Raji (cell line): ENCODE data around the gene ZNF778.

ENCODE experiments used
- POLR2A ChIP-seq: IDR thresholded peaks from 2 replicates; pipeline ENCODE4 v1.6.1; 2011; ENCODE audit warnings: low read depth, low read length, control low read depth; ENCODE audit not compliant: insufficient read depth

The ZNF778 gene

GRCh38 chr16:89201439-89202377 lies 15.8 kb upstream of the ZNF778 start:
- TF ChIP-seq POLR2A, result no peak

- no peak for TF ChIP-seq POLR2A
Measured at GRCh38 chr16:89202422-89203215, 14.9 kb upstream of the ZNF778 start.

- TF ChIP-seq POLR2A, result no peak
Measured at GRCh38 chr16:89207993-89208392, 9.5 kb upstream of the ZNF778 start.

GRCh38 chr16:89209522-89210044 lies 7.9 kb upstream of the ZNF778 start:
- no peak for TF ChIP-seq POLR2A

GRCh38 chr16:89210165-89210903 lies 7.2 kb upstream of the ZNF778 start:
- no peak for TF ChIP-seq POLR2A

GRCh38 chr16:89210904-89211515 lies 6.5 kb upstream of the ZNF778 start:
- no peak for TF ChIP-seq POLR2A

DNA sequence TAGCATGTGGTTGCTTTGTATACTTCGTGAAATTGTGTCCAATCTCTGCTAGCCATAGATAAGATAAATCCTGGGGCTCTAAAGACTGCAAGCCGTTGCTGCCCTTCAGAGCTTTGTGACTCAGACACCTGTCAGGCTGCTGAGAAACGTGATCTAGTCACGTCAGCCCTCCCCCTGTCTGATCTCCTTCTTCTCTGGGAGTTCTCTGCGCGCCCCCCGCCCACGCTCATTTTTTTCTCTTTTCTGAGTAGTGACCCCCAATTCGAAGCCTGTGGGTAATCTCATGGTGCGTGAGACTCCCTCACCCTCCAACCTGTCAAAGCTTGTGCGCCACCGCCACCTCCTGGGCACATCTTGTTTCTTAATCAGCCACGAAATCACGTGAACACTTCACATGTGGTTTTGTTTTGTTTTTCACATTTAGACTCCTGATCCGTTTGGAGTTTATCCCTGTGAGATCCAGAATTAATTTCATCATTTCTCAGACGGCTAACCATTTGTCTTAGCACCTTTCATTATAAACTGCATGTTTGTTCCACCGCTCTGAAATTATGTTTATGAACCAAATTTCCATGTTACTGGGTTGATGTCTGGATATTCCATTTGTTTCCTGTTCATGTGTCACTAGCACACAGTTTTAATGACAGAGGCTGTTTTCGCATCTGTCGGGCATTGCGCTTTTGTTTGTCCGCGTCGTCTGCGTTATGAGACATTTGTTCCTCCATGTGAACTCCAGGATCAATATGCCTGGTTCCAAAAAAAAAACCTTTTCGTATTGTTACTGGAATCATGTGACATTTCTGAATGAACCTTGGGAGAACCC lies 977 bp upstream of the ZNF778 start:
- 0 out of 2 replicates have a peak, but pooled peaks have one; percentile 22 for TF ChIP-seq POLR2A

DNA sequence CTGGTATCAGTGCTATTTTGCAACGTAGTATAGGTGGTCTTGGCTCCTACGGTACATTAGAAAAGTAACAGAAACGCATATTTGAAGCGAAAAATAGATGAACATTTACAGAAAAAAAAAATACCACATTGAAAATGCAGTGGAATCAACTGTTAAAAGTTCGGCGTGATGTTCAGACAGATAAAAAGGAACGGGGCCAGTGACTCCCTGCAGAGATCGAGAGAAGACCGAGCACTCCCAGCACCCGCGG lies 440 bp upstream of the ZNF778 start:
- no peak for TF ChIP-seq POLR2A

DNA sequence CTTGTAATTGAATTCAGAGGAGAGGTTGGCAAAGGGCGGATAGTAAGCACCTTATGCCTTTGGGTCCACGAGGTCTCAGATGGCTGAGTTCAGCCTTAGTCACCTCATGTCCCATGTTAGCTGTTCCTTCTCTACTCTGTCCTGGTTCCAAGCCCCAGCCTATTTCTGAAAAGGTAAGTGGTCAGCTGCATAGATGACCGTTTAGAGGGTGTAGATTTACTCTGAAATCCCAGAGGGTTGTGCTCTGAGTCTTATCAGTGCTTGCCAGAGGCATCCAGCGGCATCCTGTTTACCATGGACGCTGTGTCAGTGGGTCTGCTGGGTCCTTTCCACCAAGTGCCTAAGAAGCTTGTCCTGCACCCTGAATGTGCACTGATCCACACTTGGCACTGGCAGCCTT lies 1.9 kb downstream of the ZNF778 start:
- TF ChIP-seq POLR2A, result no peak

DNA sequence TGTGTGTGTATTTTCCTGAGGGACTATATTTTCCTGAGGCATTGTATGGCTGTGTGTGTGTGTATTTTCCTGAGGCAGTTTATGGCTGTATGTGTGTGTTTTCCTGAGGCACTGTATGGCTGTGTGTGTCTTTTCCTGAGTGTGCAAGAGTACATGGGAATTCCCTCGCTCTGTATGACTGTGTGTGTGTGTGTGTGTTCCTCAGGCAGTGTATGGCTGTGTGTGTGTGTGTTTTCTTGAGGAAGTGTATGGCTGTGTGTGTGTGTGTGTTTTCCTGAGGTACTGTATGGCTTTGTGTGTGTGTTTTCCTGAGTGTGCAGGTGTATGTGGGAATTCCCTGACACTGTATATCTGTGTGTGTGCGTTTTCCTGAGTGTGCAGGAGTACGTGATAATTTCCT lies 4.1 kb downstream of the ZNF778 start:
- TF ChIP-seq POLR2A, result no peak

GRCh38 chr16:89222931-89223330 lies 5.4 kb downstream of the ZNF778 start:
- no peak for TF ChIP-seq POLR2A

GRCh38 chr16:89224665-89225064 lies 7.2 kb downstream of the ZNF778 start:
- no peak for TF ChIP-seq POLR2A

GRCh38 chr16:89230255-89230654 lies 12.8 kb downstream of the ZNF778 start:
- no peak for TF ChIP-seq POLR2A

DNA sequence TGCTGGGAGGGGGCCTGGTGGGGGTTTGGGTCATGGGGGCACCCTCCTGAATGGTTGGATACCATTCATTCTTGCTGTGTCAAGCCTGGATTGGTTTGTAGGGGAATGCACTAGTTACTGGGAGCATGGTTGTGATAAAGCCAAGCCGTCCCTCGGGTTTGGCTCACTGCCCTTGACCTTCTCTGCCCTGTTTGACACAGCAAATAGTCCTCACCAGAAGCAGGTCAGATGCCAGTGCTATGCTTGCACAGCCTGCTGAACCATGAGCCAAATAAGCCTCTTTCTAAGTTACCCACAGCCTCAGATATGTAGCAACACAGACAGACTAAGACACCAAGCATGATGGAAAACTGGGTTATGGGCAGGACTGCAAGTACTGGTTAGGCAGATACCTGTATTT lies 14.6 kb downstream of the ZNF778 start:
- no peak for TF ChIP-seq POLR2A
